ENCODE data around the gene OXGR1.

OXGR1 gene

DNA sequence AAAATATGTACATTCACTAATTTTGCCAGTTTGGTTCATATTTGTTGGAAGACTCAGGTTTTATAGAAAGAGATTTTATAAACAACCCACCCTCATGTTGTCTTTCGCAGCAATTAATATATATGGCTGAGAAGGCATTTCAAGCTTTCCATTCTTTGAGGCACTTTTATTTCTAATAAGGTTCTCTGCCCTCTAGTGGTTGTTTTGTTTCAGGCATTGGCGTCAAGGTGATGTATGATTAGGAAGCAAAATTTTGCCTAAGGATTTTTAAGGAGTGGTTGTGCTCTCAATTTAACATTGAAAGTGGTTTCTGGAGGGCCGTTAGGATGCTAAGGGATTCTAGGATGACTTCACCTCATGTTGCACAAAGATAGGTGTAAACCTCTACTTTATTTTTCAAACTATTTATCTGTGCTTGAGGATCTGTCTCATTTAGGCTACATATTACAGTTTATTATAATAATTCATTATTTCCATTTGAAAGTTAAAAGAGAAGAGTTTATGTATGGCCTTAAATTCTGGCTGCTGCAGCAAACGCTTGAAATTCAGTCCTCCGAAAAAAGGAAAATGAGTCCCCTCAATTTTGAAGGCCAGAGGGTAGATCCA is 35.9 kb downstream of the OXGR1 start:
- DNase-seq: no peak

GRCh38 chr13:96952595-96952994 is 41.7 kb downstream of the OXGR1 start:
- DNase-seq: no peak

- no peak for DNase-seq
These were observed 46.1 kb downstream of the OXGR1 start for GRCh38 chr13:96948127-96948526.

- no peak for DNase-seq
These were observed 46.8 kb downstream of the OXGR1 start for GRCh38 chr13:96947343-96947910.

DNA sequence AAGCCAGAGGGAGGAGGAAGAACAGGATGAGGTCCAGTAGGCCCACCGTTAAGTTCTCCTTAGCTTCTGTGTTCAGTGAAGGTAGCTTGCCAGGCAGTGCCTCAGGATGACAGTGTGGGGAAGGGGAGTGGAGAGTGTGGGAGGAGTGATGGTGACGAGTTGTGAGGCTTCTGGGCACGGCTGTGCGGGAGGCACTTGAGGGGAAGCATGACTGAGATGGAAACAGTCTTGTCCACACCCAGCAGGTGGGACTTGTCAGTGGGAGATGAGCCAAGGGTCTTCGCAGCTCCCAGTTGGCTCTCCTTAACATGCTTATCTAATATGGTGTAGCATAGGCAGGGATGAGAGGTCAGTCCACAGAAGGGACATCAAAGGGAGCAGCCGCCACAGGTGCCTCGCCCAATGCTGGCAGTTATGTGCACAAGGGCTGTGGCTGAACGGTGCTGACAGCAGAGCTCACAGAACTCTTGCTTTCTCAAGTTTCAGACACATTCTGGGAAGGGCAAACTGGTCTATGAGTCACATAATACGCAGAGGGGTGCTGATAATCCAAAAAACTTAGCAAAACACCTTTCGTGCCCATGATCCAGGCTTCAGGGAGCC is 47.5 kb downstream of the OXGR1 start:
- no peak for DNase-seq

GRCh38 chr13:96940961-96941360 is 53.3 kb downstream of the OXGR1 start:
- DNase-seq: no peak

DNA sequence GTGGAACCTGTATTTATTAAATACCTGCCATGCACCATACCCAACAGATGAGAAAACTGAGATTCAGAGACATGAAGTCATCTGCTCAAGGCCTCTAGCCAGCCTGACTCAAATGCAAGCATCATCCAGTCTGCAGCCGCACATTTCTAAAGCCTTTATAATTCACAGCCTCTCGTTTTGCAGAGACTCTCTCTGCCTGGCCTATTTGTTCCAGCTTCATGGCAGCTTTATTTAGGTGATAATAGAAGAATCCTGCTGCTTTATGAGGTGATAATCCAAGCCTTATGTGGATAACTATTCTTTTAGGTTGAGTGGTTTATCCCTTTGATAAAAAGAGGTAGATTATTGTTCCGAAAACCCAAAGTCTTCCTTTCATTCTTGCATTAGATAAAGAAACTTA is 58.4 kb downstream of the OXGR1 start:
- no peak for DNase-seq
